WTC11 (cell line): Measurements from ENCODE around the gene EIF4G3. TPM values are rescaled to one million over a fixed set of nuclear protein-coding genes. Genes with fewer than 3 reads are reported as not detected.

Experiments used
- ATAC-seq: fragments of 200-7000 bp; cut with Tn5 transposase; 2 replicates; pipeline ENCODE4 v1.10.0; 2021; ENCODE audit warnings: mild to moderate bottlenecking, moderate library complexity
- CTCF ChIA-PET: fragments of 300-600 bp; sonication (Branson Sonifier 250); formaldehyde crosslinking; loops from one replicate; lab custom pipeline; 2021; ENCODE audit warnings: antibody characterized with exemption; lab: Charles Lee
- POLR2A ChIA-PET: fragments of 350-600 bp; sonication (Branson Sonifier 250); formaldehyde crosslinking; loops from one replicate; lab custom pipeline; 2021; ENCODE audit warnings: antibody characterized with exemption; lab: Charles Lee
- DNase-seq: peaks from one replicate; pipeline ENCODE4 v3.0.0; 2021; ENCODE audit warnings: low spot score
- H3K27ac Mint-ChIP-seq: 2 replicates; pipeline ENCODE4 v1.8.0; 2021; ENCODE audit warnings: mixed read lengths
- H3K27me3 Mint-ChIP-seq: 2 replicates; pipeline ENCODE4 v1.8.0; 2021; ENCODE audit warnings: low read depth, mild to moderate bottlenecking, moderate library complexity, mixed read lengths
- H3K36me3 Mint-ChIP-seq: 2 replicates; pipeline ENCODE4 v1.8.0; 2021; ENCODE audit warnings: mixed read lengths
- H3K4me1 Mint-ChIP-seq: 2 replicates; pipeline ENCODE4 v1.8.0; 2022; ENCODE audit warnings: mixed read lengths
- H3K4me3 Mint-ChIP-seq: 2 replicates; pipeline ENCODE4 v1.8.0; 2021; ENCODE audit warnings: mild to moderate bottlenecking, moderate library complexity, mixed read lengths
- H3K9me3 Mint-ChIP-seq: 2 replicates; pipeline ENCODE4 v1.8.0; 2021; ENCODE audit warnings: mixed read lengths
- ATF1 ChIP-seq: sonication (generic); formaldehyde crosslinking; IDR thresholded peaks from 2 replicates; pipeline ENCODE4 v1.8.1; 2023; ENCODE audit warnings: mild to moderate bottlenecking, moderate library complexity, missing genetic modification reagents
- E2F4 ChIP-seq: sonication (generic); formaldehyde crosslinking; IDR thresholded peaks from 2 replicates; pipeline ENCODE4 v1.8.1; 2022; ENCODE audit warnings: low read depth, mild to moderate bottlenecking, moderate library complexity, missing genetic modification reagents, borderline replicate concordance
- ELF4 ChIP-seq: sonication (generic); formaldehyde crosslinking; IDR thresholded peaks from 2 replicates; pipeline ENCODE4 v1.8.1; 2022; ENCODE audit warnings: low read depth, mild to moderate bottlenecking, moderate library complexity, missing genetic modification reagents
- FOXJ3 ChIP-seq: sonication (generic); formaldehyde crosslinking; IDR thresholded peaks from 2 replicates; pipeline ENCODE4 v1.9.0; 2021; ENCODE audit warnings: missing genetic modification reagents, mild to moderate bottlenecking, borderline replicate concordance
- FOXP1 ChIP-seq: sonication (generic); formaldehyde crosslinking; IDR thresholded peaks from 2 replicates; pipeline ENCODE4 v1.8.0; 2022; ENCODE audit warnings: missing genetic modification reagents, mild to moderate bottlenecking, moderate library complexity, borderline replicate concordance
- FOXP4 ChIP-seq: sonication (generic); formaldehyde crosslinking; IDR thresholded peaks from 2 replicates; pipeline ENCODE4 v1.8.0; 2022; ENCODE audit warnings: mild to moderate bottlenecking, missing genetic modification reagents
- GRHL2 ChIP-seq: fragments of 250-450 bp; sonication (Bioruptor Pico); IDR thresholded peaks from 2 replicates; pipeline ENCODE4 v1.8.0; 2022; ENCODE audit warnings: mild to moderate bottlenecking, moderate library complexity; ENCODE audit not compliant: insufficient replicate concordance, severe bottlenecking
- IRF1 ChIP-seq: sonication (generic); formaldehyde crosslinking; IDR thresholded peaks from 2 replicates; pipeline ENCODE4 v1.8.0; 2023; ENCODE audit warnings: missing genetic modification reagents
- RORB ChIP-seq: fragments of 250-450 bp; sonication (Bioruptor Pico); IDR thresholded peaks from 2 replicates; pipeline ENCODE4 v1.9.0; 2021; ENCODE audit warnings: mild to moderate bottlenecking
- SOX15 ChIP-seq: fragments of 250-450 bp; sonication (Bioruptor Pico); IDR thresholded peaks from 2 replicates; pipeline ENCODE4 v1.9.0; 2021; ENCODE audit warnings: mild to moderate bottlenecking
- TCF7 ChIP-seq: sonication (generic); formaldehyde crosslinking; IDR thresholded peaks from 2 replicates; pipeline ENCODE4 v1.8.0; 2022; ENCODE audit warnings: mild to moderate bottlenecking, low read depth, missing genetic modification reagents, moderate library complexity
- TP53 ChIP-seq: sonication (generic); formaldehyde crosslinking; IDR thresholded peaks from 2 replicates; pipeline ENCODE4 v1.8.1; 2023; ENCODE audit warnings: mild to moderate bottlenecking, missing genetic modification reagents
- USF1 ChIP-seq: sonication (generic); formaldehyde crosslinking; IDR thresholded peaks from 2 replicates; pipeline ENCODE4 v1.8.0; 2022; ENCODE audit warnings: mild to moderate bottlenecking, missing genetic modification reagents
- ZNF138 ChIP-seq: sonication (generic); formaldehyde crosslinking; conservative IDR thresholded peaks from 2 replicates; pipeline ENCODE4 v1.8.1; 2022; ENCODE audit warnings: mild to moderate bottlenecking, moderate library complexity, missing genetic modification reagents
- ZNF281 ChIP-seq: sonication (generic); formaldehyde crosslinking; IDR thresholded peaks from 2 replicates; pipeline ENCODE4 v1.8.0; 2023; ENCODE audit warnings: mild to moderate bottlenecking, missing genetic modification reagents
- ZNF317 ChIP-seq: sonication (generic); formaldehyde crosslinking; IDR thresholded peaks from 2 replicates; pipeline ENCODE4 v1.8.1; 2023; ENCODE audit warnings: low read depth, mild to moderate bottlenecking, moderate library complexity, missing genetic modification reagents, borderline replicate concordance
- ZNF396 ChIP-seq: fragments of 250-450 bp; sonication (Bioruptor Pico); IDR thresholded peaks from 2 replicates; pipeline ENCODE4 v1.8.0; 2021; ENCODE audit warnings: mild to moderate bottlenecking, moderate library complexity, borderline replicate concordance
- ZNF532 ChIP-seq: fragments of 250-450 bp; sonication (Bioruptor Pico); IDR thresholded peaks from 2 replicates; pipeline ENCODE4 v1.9.0; 2021; ENCODE audit warnings: mild to moderate bottlenecking, borderline replicate concordance
- total RNA-seq: library from RNA; stranded (reverse); gene quantifications from 3 replicates; pipeline ENCODE4 v1.2.3, GENCODE V29; 2021

Gene EIF4G3
- total RNA-seq, 1 experiment from 2014 or later = 77.7 TPM

GRCh38 chr1:21012937-21013336 is 163.8 kb downstream of the EIF4G3 start:
- ChIA-PET POLR2A (no interaction called here), CTCF (no interaction called here)
- Mint-ChIP-seq H3K4me3 (no peak overlapping the region), H3K27ac (no peak overlapping the region; the same call in 1 of the 2 replicates), H3K36me3 (no peaks in the 10 kb centered on the region), H3K9me3 (no peaks in the 10 kb centered on the region), H3K27me3 (no peaks in the 10 kb centered on the region), H3K4me1 (peaks cover 14% of the 10 kb centered on the region; the same call in 1 of the 2 replicates)
- ATAC-seq (no peak), DNase-seq (no peak)
- TF ChIP-seq E2F4 (no peak), TP53 (no peak), ZNF317 (no peak), GRHL2 (CRISPR knock-in tag) (no peak), RORB (CRISPR knock-in tag) (no peak), ZNF281 (CRISPR knock-in tag) (no peak), FOXP4 (CRISPR knock-in tag) (no peak), TCF7 (no peak), SOX15 (CRISPR knock-in tag) (no peak), ZNF532 (CRISPR knock-in tag) (no peak), FOXJ3 (no peak), FOXP1 (CRISPR knock-in tag) (no peak)

GRCh38 chr1:21007876-21008275 is 168.8 kb downstream of the EIF4G3 start:
- H3K27ac Mint-ChIP-seq = no peak overlapping the region
- no peak for DNase-seq
- ChIA-PET CTCF (no interaction called here), POLR2A (interaction anchor here (0.6 kb wide), 1 partner anchor 11 kb away, joined by 3 read pairs; no protein-coding TSS in a partner anchor)
- no peak for TF ChIP-seq E2F4
- no peak for TF ChIP-seq ELF4 (CRISPR knock-in tag)
- TF ChIP-seq ATF1 (CRISPR knock-in tag) = no peak
- TF ChIP-seq ZNF138 = no peak
- TF ChIP-seq ZNF396 (CRISPR knock-in tag) = no peak
- no peak for TF ChIP-seq IRF1 (CRISPR knock-in tag)
- TF ChIP-seq USF1 (CRISPR knock-in tag) = no peak
- no peak overlapping the region for H3K4me3 Mint-ChIP-seq
- no peaks in the 10 kb centered on the region for H3K36me3 Mint-ChIP-seq
- no peaks in the 10 kb centered on the region for H3K9me3 Mint-ChIP-seq
- no peaks in the 10 kb centered on the region for H3K27me3 Mint-ChIP-seq
- 0 out of 2 replicates have a peak, but pooled peaks cover 2% of the 10 kb centered on the region for H3K4me1 Mint-ChIP-seq
- ATAC-seq = no peak
